ENCODE results near the gene ARFGAP1.

The ARFGAP1 gene

GRCh38 chr20:63310265-63310991, 37.8 kb downstream of the ARFGAP1 start:
- no peak for DNase-seq

- DNase-seq: no peak
These were observed 38.7 kb downstream of the ARFGAP1 start for GRCh38 chr20:63311186-63311832.

- DNase-seq: no peak
These were observed 39.2 kb downstream of the ARFGAP1 start for GRCh38 chr20:63311833-63312243.

- no peak for DNase-seq
These were observed 39.7 kb downstream of the ARFGAP1 start for GRCh38 chr20:63312273-63312672.

GRCh38 chr20:63312690-63313348, 40.2 kb downstream of the ARFGAP1 start:
- no peak for DNase-seq

GRCh38 chr20:63313349-63314014, 40.9 kb downstream of the ARFGAP1 start:
- DNase-seq: no peak

GRCh38 chr20:63314015-63314471, 41.4 kb downstream of the ARFGAP1 start:
- DNase-seq: no peak

GRCh38 chr20:63314566-63315239, 42.1 kb downstream of the ARFGAP1 start:
- DNase-seq: no peak

- DNase-seq: no peak
These were observed 42.7 kb downstream of the ARFGAP1 start for GRCh38 chr20:63315240-63315689.

- no peak for DNase-seq
These were observed 43.3 kb downstream of the ARFGAP1 start for GRCh38 chr20:63315731-63316491.

- DNase-seq: no peak
These were observed 43.9 kb downstream of the ARFGAP1 start for GRCh38 chr20:63316502-63316921.

- no peak for DNase-seq
These were observed 44.4 kb downstream of the ARFGAP1 start for GRCh38 chr20:63317061-63317460.

- no peak for DNase-seq
These were observed 45.1 kb downstream of the ARFGAP1 start for GRCh38 chr20:63317601-63318291.

- DNase-seq: no peak
These were observed 46.0 kb downstream of the ARFGAP1 start for GRCh38 chr20:63318391-63319163.

- no peak for DNase-seq
These were observed 46.8 kb downstream of the ARFGAP1 start for GRCh38 chr20:63319164-63320040.

- DNase-seq: no peak
These were observed 47.5 kb downstream of the ARFGAP1 start for GRCh38 chr20:63320041-63320511.

- no peak for DNase-seq
These were observed 48.1 kb downstream of the ARFGAP1 start for GRCh38 chr20:63320616-63321147.

- DNase-seq: no peak
These were observed 48.7 kb downstream of the ARFGAP1 start for GRCh38 chr20:63321148-63321831.

Measured in inflammatory macrophage (primary cell).